OCI-LY3 (cell line): Measurements from ENCODE around the gene COCH.

Source experiments
- EZH2phosphoT487 ChIP-seq: fragments of 200-600 bp; shearing (Covaris generic); IDR thresholded peaks from 2 replicates; pipeline ENCODE4 v1.6.1; 2018; ENCODE audit warnings: antibody characterized with exemption, mixed run types, low read depth
- TF ChIP-seq, protein P1 (sequence below): fragments of 200-600, 300-600 bp; sonication (generic); IDR thresholded peaks from 2 replicates; pipeline ENCODE4 v1.5.1; 2014; ENCODE audit warnings: antibody characterized with exemption, low read length, low read depth

DNA sequence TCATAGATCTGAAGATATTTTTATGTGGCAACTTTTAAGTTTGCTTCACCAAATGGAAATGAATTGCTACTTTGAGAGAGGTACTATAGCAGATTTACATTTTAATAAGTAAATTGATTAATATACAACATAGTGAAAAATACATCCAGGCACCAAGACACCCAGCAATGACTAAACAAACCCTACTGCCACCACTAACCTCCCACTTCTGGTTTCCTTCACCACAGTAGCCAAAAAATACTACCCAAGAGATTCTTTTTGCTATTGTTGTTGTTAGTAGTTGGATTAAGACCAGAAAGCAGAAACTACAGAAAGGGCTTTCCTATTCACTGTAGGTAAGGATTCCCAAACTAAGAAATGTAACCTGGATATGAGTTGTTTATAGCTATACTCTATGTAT lies 54.1 kb downstream of the COCH start:
- no peak for TF ChIP-seq EZH2phosphoT487
- TF ChIP-seq, protein P1, sequence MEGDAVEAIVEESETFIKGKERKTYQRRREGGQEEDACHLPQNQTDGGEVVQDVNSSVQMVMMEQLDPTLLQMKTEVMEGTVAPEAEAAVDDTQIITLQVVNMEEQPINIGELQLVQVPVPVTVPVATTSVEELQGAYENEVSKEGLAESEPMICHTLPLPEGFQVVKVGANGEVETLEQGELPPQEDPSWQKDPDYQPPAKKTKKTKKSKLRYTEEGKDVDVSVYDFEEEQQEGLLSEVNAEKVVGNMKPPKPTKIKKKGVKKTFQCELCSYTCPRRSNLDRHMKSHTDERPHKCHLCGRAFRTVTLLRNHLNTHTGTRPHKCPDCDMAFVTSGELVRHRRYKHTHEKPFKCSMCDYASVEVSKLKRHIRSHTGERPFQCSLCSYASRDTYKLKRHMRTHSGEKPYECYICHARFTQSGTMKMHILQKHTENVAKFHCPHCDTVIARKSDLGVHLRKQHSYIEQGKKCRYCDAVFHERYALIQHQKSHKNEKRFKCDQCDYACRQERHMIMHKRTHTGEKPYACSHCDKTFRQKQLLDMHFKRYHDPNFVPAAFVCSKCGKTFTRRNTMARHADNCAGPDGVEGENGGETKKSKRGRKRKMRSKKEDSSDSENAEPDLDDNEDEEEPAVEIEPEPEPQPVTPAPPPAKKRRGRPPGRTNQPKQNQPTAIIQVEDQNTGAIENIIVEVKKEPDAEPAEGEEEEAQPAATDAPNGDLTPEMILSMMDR, result no peak
